Stomach (tissue), 9 donors: Measurements from ENCODE around the gene TNRC6C. TPM values are rescaled to one million over a fixed set of nuclear protein-coding genes. Genes with fewer than 3 reads are reported as not detected.

ENCODE experiments used
- DNase-seq, 2 donors: peaks; one replicate each; pipeline versions ENCODE4 v3.0.0 to v3.0.0-alpha.2; 2013 to 2019
- H3K27ac ChIP-seq, 5 donors: fragments of 200-600 bp in 4 of 5; sonication (generic) in 4 of 5; one replicate each; pipeline ENCODE4 v1.5.1; 2013 to 2019; ENCODE audit warnings: mild to moderate bottlenecking in 1 of 5, moderate library complexity in 1 of 5
- H3K27me3 ChIP-seq, 3 donors: fragments of 200-600 bp; sonication (generic); one replicate each; pipeline ENCODE4 v1.5.1; 2017 to 2019; ENCODE audit warnings: mixed run types in 1 of 3
- H3K36me3 ChIP-seq, 4 donors: fragments of 200-600 bp; sonication (generic); 1 replicate in 3 of 4; 2 replicates in 1 of 4; pipeline ENCODE4 v1.5.1; 2016 to 2019
- H3K4me1 ChIP-seq, 4 donors: fragments of 200-600 bp; sonication (generic); one replicate each; pipeline ENCODE4 v1.5.1; 2016 to 2019
- H3K4me3 ChIP-seq, 4 donors: fragments of 200-600 bp; sonication (generic) in 3 of 4; one replicate each; pipeline ENCODE4 v1.5.1; 2016 to 2019; ENCODE audit warnings: mild to moderate bottlenecking in 1 of 4
- H3K9me3 ChIP-seq, 4 donors: fragments of 200-600 bp; sonication (generic); one replicate each; pipeline ENCODE4 v1.5.1; 2016 to 2019
- EP300 ChIP-seq: sonication (generic); formaldehyde crosslinking; IDR thresholded peaks from one replicate; pipeline ENCODE4 v1.6.1; 2017; ENCODE audit warnings: antibody characterized with exemption
- POLR2A ChIP-seq, 4 donors: fragments of 450-650 bp; IDR thresholded peaks; one replicate each; pipeline ENCODE4 v1.6.1; 2016; ENCODE audit warnings: antibody characterized with exemption in 4 of 4, control low read depth in 2 of 4, mild to moderate bottlenecking in 1 of 4, moderate library complexity in 1 of 4
- POLR2AphosphoS5 ChIP-seq, 3 donors: sonication (generic); formaldehyde crosslinking; IDR thresholded peaks; one replicate each; pipeline ENCODE4 v1.6.1; 2016; ENCODE audit warnings: antibody characterized with exemption in 3 of 3
- WGBS, 5 donors: extraction: QIAGEN DNeasy Blood & Tissue Kit in 3 of 5; methylation state at CpG; one replicate each; pipeline versions ENCODE4 v1.1.5 to v1.1.7; 2013 to 2018; 5-methylcytosine and 5-hydroxymethylcytosine counted together
- intact Hi-C: fragments of 100-400 bp; cut with DNase I; formaldehyde crosslinking; loops from one replicate; pipeline ENCODE4 v1.15.1; 2023; ENCODE audit warnings: low total_unique reads
- polyA plus RNA-seq, 3 donors: library from polyadenylated mRNA; stranded (reverse); fragments of 200-250 nt; gene quantifications; one replicate each; pipeline ENCODE4 v1.2.3, GENCODE V29; 2013
- total RNA-seq, 5 donors: library from RNA; depleted of rRNA; stranded (reverse); fragments of >200 nt; gene quantifications; one replicate each; pipeline versions ENCODE4 v1.1.0 to v1.2.3, GENCODE V29; 2014 to 2016
- TF ChIP-seq, protein P1 (sequence below), 7 experiments: fragments of 450-650 bp in 4 of 7; fragments of 200-600 bp in 3 of 7; sonication (generic) in 3 of 7; IDR thresholded peaks; one replicate each; pipeline ENCODE4 v1.5.1; 2016 to 2019; ENCODE audit warnings: antibody characterized with exemption in 7 of 7, control low read depth in 2 of 7, mild to moderate bottlenecking in 1 of 7
- donor health status: healthy with polysubstance abuse.
- donor health status: Bipolar disorder and iron deficiency.
- donor health status: healthy.

The TNRC6C gene
- total and polyA plus RNA-seq, 8 donors, result 0.92 to 64.8 (median 9.6) TPM

DNA sequence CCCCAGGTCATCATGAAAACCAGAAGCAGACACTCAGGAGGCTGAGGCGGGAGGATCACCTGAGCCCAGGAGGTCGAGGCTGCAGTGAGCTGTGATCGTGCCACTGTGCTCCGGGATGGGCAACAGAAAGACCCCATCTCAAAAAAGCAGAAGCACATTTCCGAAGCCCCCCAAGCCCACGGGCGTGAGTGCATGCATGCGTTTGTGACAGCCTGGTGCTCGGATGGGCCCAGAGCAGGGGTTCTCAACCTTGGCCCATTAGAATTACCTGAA is 150.9 kb downstream of the TNRC6C start:
- Histone ChIP-seq H3K36me3 (peaks cover 14 to 60% (median 43%) of the 10 kb centered on the region in 4 donors), H3K27me3 (no peaks in the 10 kb centered on the region), H3K4me3 (no peak overlapping the region), H3K9me3 (no peaks in the 10 kb centered on the region), H3K27ac (no peak overlapping the region), H3K4me1 (peaks cover 6 to 37% (median 16%) of the 10 kb centered on the region in 4 donors)
- TF ChIP-seq EP300 (no peak), POLR2A (IDR thresholded peaks at IDR 0.05) (no peak), POLR2AphosphoS5 (IDR thresholded peaks at IDR 0.05) (no peak)
- TF ChIP-seq, protein P1, sequence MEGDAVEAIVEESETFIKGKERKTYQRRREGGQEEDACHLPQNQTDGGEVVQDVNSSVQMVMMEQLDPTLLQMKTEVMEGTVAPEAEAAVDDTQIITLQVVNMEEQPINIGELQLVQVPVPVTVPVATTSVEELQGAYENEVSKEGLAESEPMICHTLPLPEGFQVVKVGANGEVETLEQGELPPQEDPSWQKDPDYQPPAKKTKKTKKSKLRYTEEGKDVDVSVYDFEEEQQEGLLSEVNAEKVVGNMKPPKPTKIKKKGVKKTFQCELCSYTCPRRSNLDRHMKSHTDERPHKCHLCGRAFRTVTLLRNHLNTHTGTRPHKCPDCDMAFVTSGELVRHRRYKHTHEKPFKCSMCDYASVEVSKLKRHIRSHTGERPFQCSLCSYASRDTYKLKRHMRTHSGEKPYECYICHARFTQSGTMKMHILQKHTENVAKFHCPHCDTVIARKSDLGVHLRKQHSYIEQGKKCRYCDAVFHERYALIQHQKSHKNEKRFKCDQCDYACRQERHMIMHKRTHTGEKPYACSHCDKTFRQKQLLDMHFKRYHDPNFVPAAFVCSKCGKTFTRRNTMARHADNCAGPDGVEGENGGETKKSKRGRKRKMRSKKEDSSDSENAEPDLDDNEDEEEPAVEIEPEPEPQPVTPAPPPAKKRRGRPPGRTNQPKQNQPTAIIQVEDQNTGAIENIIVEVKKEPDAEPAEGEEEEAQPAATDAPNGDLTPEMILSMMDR (IDR thresholded peaks at IDR 0.05), result no peak
- DNase-seq, result no peak
- intact Hi-C loops, result no loop called here
- 80 to 97% (median 85%) methylated on average over 9 of the region's 9 CpGs for WGBS, 5 donors

- no peak overlapping the region for H3K27ac ChIP-seq
- intact Hi-C loops, result loop anchor here (5.0 kb wide), 2 partner anchors 67 to 147 kb away; no protein-coding TSS in a partner anchor
- no peaks in the 10 kb centered on the region for H3K9me3 ChIP-seq
- peaks cover 10 to 59% (median 37%) of the 10 kb centered on the region in 4 donors for H3K36me3 ChIP-seq
- no peaks in the 10 kb centered on the region for H3K27me3 ChIP-seq
- peaks cover 6 to 40% (median 15%) of the 10 kb centered on the region in 4 donors for H3K4me1 ChIP-seq
- no peak overlapping the region for H3K4me3 ChIP-seq
- DNase-seq, result no peak
- TF ChIP-seq POLR2A (IDR thresholded peaks at IDR 0.05) (no peak), EP300 (no peak), POLR2AphosphoS5 (IDR thresholded peaks at IDR 0.05) (no peak)
- TF ChIP-seq, protein P1 (IDR thresholded peaks at IDR 0.05), result no peak
- WGBS, 5 donors, result 84 to 92% (median 86%) methylated on average over 22 of the region's 22 CpGs
Measured at GRCh38 chr17:78110363-78111015, 152.0 kb downstream of the TNRC6C start.

DNA sequence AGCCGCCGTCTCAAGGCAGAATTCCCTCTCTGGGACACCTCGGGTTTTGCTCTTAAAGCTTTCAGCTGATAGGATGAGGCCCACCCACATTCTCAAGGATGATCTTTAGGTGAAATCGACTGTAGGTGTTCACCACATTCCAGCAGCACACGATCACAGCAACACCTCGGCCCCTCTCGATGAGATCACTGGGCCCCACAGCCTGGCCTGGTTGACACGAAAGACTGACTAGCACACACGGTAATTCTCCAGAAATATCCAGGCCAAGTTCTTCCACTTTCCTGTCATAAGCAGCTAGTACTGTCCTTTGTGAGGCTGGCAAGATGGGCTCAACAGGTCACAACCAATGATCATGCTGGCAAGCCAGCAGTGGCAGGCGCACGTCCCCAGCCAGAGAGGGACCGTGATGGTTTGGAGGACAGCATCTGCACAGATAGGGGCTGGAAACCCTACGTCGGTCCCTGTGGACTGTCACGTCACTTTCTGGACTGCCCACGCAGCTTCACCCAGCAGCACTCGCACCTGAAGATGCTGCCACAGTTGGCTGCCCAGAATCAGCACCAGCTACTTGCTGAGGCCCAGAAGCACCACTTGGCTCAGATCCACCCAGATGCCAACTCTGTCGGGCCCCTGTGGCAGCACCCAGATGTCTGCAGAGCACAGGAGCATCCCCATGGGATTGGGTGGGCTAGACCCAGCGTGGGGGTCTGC is 152.7 kb downstream of the TNRC6C start:
- DNase-seq, result no peak
- no peak overlapping the region for H3K4me3 ChIP-seq
- no peaks in the 10 kb centered on the region for H3K9me3 ChIP-seq
- peaks cover 6 to 33% (median 13%) of the 10 kb centered on the region in 4 donors for H3K4me1 ChIP-seq
- TF ChIP-seq POLR2AphosphoS5 (IDR thresholded peaks at IDR 0.05), result no peak
- no peak for TF ChIP-seq POLR2A (IDR thresholded peaks at IDR 0.05)
- no peak for TF ChIP-seq EP300
- no peak overlapping the region for H3K27ac ChIP-seq
- 80 to 90% (median 87%) methylated on average over 19 of the region's 19 CpGs for WGBS, 5 donors
- peaks cover 10 to 59% (median 37%) of the 10 kb centered on the region in 4 donors for H3K36me3 ChIP-seq
- no peaks in the 10 kb centered on the region for H3K27me3 ChIP-seq
- intact Hi-C loops, result loop anchor here (5.0 kb wide), 2 partner anchors 66 to 146 kb away; no protein-coding TSS in a partner anchor

- peaks cover 10 to 59% (median 35%) of the 10 kb centered on the region in 4 donors for H3K36me3 ChIP-seq
- peaks cover 6 to 34% (median 13%) of the 10 kb centered on the region in 4 donors for H3K4me1 ChIP-seq
- no peaks in the 10 kb centered on the region for H3K9me3 ChIP-seq
- WGBS, 5 donors, result 87 to 94% (median 91%) methylated on average over 17 to 28 of the region's 28 CpGs
- TF ChIP-seq, protein P1 (IDR thresholded peaks at IDR 0.05), result no peak
- TF ChIP-seq POLR2A (IDR thresholded peaks at IDR 0.05) (no peak), EP300 (no peak), POLR2AphosphoS5 (IDR thresholded peaks at IDR 0.05) (no peak)
- H3K27ac ChIP-seq, result no peak overlapping the region
- H3K27me3 ChIP-seq, result no peaks in the 10 kb centered on the region
- DNase-seq, result no peak
- H3K4me3 ChIP-seq, result no peak overlapping the region
- intact Hi-C loops, result loop anchor here (5.0 kb wide), 2 partner anchors 65 to 145 kb away; no protein-coding TSS in a partner anchor
Measured at GRCh38 chr17:78111727-78112517, 153.4 kb downstream of the TNRC6C start.
